ENCODE results near the gene HMOX2. TPM values are rescaled to one million over a fixed set of nuclear protein-coding genes. Genes with fewer than 3 reads are reported as not detected.

HMOX2 gene
- total and polyA plus RNA-seq, 2 of the 13 experiments (the other 11 are each of a cell fraction or from before 2014, with no cell fraction given): 60.3 to 70.4 TPM

DNA sequence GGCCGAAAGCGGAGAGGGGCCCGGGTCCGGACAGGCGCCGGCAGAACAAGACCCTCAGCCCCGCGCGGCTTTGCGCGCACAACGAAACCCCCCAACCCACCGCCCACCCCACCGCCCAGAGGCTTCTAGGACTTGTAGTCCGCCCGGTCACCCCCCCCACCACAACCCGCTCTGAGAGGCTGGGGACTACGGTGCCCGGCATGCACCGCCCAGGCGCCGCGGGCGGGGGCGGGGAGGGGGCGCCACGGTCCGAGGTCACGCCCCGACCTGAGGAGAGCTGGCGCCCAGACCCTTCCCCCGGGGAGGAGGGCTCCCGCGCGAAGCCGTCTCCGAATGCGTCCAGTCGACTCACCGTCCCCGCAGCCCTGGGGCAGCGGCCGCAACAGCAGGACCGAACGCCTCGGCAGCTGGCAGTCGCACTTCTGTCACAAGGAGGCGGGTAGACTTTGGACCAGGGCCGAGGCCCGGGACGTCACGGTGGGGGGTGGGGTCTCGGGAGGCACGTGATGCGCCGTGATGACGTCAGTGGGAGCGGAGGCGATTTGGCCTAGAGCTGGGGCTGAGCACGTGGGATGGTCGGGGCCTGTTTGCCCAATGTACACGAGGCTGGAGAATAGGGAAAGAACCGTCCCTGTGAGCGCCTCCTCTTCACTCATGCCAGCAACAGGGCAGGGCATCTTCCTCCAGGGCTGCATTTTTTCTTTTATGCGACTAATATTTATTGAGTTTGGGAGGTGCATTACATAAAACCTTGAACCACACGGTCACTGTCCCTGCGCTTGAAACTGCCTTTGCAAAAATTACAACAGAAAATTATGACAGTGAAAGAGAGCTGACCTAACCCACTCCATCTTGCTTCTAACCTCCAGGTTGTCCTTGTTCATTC, 62.4 kb downstream of the HMOX2 start, which contains the start of gene CDIP1 (continued):
- TF ChIP-seq AHR (CRISPR knock-in tag; IDR thresholded peaks at IDR 0.05): peak; percentile 99
- peak; percentile 99 for TF ChIP-seq ZNF160 (CRISPR knock-in tag; IDR thresholded peaks at IDR 0.05)
- 0 out of 2 replicates have a peak, but pooled peaks have one; percentile 54 for TF ChIP-seq ZNF720 (CRISPR knock-in tag; IDR thresholded peaks at IDR 0.05)
- peak; percentile 95; the same call in 1 of the 2 replicates for TF ChIP-seq ZNF205 (CRISPR knock-in tag; IDR thresholded peaks at IDR 0.05)
- peak; percentile 99 for TF ChIP-seq SMAD9 (CRISPR knock-in tag; IDR thresholded peaks at IDR 0.05)
- peak; percentile 98 for TF ChIP-seq ZNF543 (CRISPR knock-in tag; IDR thresholded peaks at IDR 0.05)
- TF ChIP-seq, protein P1, sequence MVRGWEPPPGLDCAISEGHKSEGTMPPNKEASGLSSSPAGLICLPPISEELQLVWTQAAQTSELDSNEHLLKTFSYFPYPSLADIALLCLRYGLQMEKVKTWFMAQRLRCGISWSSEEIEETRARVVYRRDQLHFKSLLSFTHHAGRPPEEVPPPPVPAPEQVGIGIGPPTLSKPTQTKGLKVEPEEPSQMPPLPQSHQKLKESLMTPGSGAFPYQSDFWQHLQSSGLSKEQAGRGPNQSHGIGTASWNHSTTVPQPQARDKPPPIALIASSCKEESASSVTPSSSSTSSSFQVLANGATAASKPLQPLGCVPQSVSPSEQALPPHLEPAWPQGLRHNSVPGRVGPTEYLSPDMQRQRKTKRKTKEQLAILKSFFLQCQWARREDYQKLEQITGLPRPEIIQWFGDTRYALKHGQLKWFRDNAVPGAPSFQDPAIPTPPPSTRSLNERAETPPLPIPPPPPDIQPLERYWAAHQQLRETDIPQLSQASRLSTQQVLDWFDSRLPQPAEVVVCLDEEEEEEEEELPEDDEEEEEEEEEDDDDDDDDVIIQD (CRISPR knock-in tag; IDR thresholded peaks at IDR 0.05; ENCODE audit: low read depth): peak; percentile 78
- peak; percentile 99 for TF ChIP-seq ZNF792 (CRISPR knock-in tag; IDR thresholded peaks at IDR 0.05)
- TF ChIP-seq ASH2L (IDR thresholded peaks at IDR 0.05; ENCODE audit: insufficient read length, low read depth, low read length): peak; percentile 75
- peak; percentile 38; the same call in 1 of the 2 replicates for TF ChIP-seq ZNF7 (CRISPR knock-in tag; IDR thresholded peaks at IDR 0.05)
- TF ChIP-seq, protein P2, sequence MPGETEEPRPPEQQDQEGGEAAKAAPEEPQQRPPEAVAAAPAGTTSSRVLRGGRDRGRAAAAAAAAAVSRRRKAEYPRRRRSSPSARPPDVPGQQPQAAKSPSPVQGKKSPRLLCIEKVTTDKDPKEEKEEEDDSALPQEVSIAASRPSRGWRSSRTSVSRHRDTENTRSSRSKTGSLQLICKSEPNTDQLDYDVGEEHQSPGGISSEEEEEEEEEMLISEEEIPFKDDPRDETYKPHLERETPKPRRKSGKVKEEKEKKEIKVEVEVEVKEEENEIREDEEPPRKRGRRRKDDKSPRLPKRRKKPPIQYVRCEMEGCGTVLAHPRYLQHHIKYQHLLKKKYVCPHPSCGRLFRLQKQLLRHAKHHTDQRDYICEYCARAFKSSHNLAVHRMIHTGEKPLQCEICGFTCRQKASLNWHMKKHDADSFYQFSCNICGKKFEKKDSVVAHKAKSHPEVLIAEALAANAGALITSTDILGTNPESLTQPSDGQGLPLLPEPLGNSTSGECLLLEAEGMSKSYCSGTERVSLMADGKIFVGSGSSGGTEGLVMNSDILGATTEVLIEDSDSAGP (CRISPR knock-in tag; IDR thresholded peaks at IDR 0.05; ENCODE audit: borderline replicate concordance): peak; percentile 94
- peak; percentile 100 for TF ChIP-seq ZNF749 (CRISPR knock-in tag; IDR thresholded peaks at IDR 0.05; ENCODE audit: borderline replicate concordance)
- TF ChIP-seq, protein P3, sequence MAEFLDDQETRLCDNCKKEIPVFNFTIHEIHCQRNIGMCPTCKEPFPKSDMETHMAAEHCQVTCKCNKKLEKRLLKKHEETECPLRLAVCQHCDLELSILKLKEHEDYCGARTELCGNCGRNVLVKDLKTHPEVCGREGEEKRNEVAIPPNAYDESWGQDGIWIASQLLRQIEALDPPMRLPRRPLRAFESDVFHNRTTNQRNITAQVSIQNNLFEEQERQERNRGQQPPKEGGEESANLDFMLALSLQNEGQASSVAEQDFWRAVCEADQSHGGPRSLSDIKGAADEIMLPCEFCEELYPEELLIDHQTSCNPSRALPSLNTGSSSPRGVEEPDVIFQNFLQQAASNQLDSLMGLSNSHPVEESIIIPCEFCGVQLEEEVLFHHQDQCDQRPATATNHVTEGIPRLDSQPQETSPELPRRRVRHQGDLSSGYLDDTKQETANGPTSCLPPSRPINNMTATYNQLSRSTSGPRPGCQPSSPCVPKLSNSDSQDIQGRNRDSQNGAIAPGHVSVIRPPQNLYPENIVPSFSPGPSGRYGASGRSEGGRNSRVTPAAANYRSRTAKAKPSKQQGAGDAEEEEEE (CRISPR knock-in tag; IDR thresholded peaks at IDR 0.05; ENCODE audit: borderline replicate concordance): no peak
- TF ChIP-seq, protein P4, sequence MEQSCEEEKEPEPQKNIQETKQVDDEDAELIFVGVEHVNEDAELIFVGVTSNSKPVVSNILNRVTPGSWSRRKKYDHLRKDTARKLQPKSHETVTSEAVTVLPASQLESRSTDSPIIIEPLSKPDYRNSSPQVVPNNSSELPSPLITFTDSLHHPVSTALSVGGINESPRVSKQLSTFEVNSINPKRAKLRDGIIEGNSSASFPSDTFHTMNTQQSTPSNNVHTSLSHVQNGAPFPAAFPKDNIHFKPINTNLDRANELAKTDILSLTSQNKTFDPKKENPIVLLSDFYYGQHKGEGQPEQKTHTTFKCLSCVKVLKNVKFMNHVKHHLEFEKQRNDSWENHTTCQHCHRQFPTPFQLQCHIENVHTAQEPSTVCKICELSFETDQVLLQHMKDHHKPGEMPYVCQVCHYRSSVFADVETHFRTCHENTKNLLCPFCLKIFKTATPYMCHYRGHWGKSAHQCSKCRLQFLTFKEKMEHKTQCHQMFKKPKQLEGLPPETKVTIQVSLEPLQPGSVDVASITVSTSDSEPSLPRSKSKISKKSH (CRISPR knock-in tag; IDR thresholded peaks at IDR 0.05; ENCODE audit: borderline replicate concordance): peak; percentile 100
